HL-60 (cell line): Measurements from ENCODE around the gene SLC2A9.

Source experiments
- CTCF ChIP-seq: IDR thresholded peaks from one replicate; pipeline ENCODE4 v1.5.1; 2011; ENCODE audit warnings: low read length, control low read depth, inconsistent platforms; ENCODE audit not compliant: insufficient read depth
- GABPA ChIP-seq: IDR thresholded peaks from 2 replicates; pipeline ENCODE4 v1.6.1; 2012; ENCODE audit warnings: low read depth
- POLR2AphosphoS5 ChIP-seq: IDR thresholded peaks from 2 replicates; pipeline ENCODE4 v1.6.1; 2012; ENCODE audit warnings: low read depth
- REST ChIP-seq: IDR thresholded peaks from 2 replicates; pipeline ENCODE4 v1.6.1; 2012; ENCODE audit warnings: low read depth; ENCODE audit not compliant: insufficient replicate concordance
- SPI1 ChIP-seq: IDR thresholded peaks from 2 replicates; pipeline ENCODE4 v1.6.1; 2012; ENCODE audit warnings: low read depth, mild to moderate bottlenecking, borderline replicate concordance

DNA sequence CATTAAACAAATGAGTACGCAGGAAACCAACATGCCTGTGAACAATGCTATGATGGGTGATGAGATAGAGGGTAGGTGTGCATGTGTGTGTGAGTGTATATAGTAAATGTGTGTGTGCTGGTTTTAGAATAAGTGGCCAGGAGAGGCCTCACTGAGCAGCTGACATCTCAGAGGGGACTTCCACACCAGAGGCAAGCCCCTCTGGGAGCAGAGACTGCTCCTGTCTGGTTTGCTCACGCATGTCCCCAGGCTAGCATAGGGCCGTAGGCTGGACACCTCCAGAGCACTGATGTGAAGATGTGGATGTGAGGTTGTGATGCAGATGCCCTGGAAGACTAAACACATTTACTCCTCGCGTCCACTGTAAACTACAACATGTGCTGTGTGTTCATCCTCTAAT, 135.3 kb downstream of the SLC2A9 start:
- TF ChIP-seq POLR2AphosphoS5: no peak
- no peak for TF ChIP-seq CTCF
- TF ChIP-seq GABPA: no peak
- no peak for TF ChIP-seq REST
- no peak for TF ChIP-seq SPI1
